NCI-H1417 treated with DMSO at 0.1 percent for 48 hours (cell line): ENCODE measurements around the gene ZNF425.
"Not testable (repeated sequence)": the region's sequence is repeated elsewhere in the genome, so short reads cannot be mapped to it uniquely, and the experiment has no call there.

Experiments used
- DNase-seq: peaks from one replicate; lab custom pipeline; 2025; lab: John Stamatoyannopoulos, UW

Gene ZNF425

GRCh38 chr7:149125863-149126661 is at the start of gene ZNF425:
Gene ZNF425 (minus strand): TSS chr7:149126324. CDS start chr7:149126213, 111 bp downstream.
- DNase-seq = peak; percentile 26

- DNase-seq = no peak
Measured at GRCh38 chr7:149175150-149175549, 49.0 kb upstream of the ZNF425 start.

- no peak for DNase-seq
Measured at GRCh38 chr7:149172534-149172920, 46.4 kb upstream of the ZNF425 start.

- DNase-seq = no peak
Measured at GRCh38 chr7:149171892-149172533, 45.9 kb upstream of the ZNF425 start.

GRCh38 chr7:149166630-149167352 is 40.7 kb upstream of the ZNF425 start:
- no peak for DNase-seq

- DNase-seq = no peak
Measured at GRCh38 chr7:149166142-149166541, 40.0 kb upstream of the ZNF425 start.

- DNase-seq = no peak
Measured at GRCh38 chr7:149161241-149161848, 35.2 kb upstream of the ZNF425 start.

GRCh38 chr7:149156898-149157297 is 30.8 kb upstream of the ZNF425 start:
- no peak for DNase-seq

- no peak for DNase-seq
Measured at GRCh38 chr7:149154056-149154455, 27.9 kb upstream of the ZNF425 start.

GRCh38 chr7:149153346-149153745 is 27.2 kb upstream of the ZNF425 start:
- no peak for DNase-seq

GRCh38 chr7:149150981-149151380 is 24.9 kb upstream of the ZNF425 start:
- no peak for DNase-seq

GRCh38 chr7:149147752-149148653 is 21.9 kb upstream of the ZNF425 start:
- DNase-seq = peak; percentile 8

- peak; percentile 64 for DNase-seq
Measured at GRCh38 chr7:149147072-149147751, 21.1 kb upstream of the ZNF425 start, which contains the start of gene ZNF398. Gene ZNF398 (plus strand): TSS chr7:149147453. CDS start chr7:149147743, 290 bp downstream.

- no peak for DNase-seq
Measured at GRCh38 chr7:149145031-149145845, 19.1 kb upstream of the ZNF425 start.

GRCh38 chr7:149144436-149144922 is 18.4 kb upstream of the ZNF425 start:
- not testable (repeated sequence) for DNase-seq

GRCh38 chr7:149141893-149142292 is 15.8 kb upstream of the ZNF425 start:
- DNase-seq = no peak

- DNase-seq = no peak
Measured at GRCh38 chr7:149140831-149141230, 14.7 kb upstream of the ZNF425 start.

- DNase-seq = no peak
Measured at GRCh38 chr7:149136118-149136517, 10.0 kb upstream of the ZNF425 start.

- no peak for DNase-seq
Measured at GRCh38 chr7:149133028-149133710, 7.0 kb upstream of the ZNF425 start.
